Body of pancreas (tissue), 4 donors: ENCODE measurements around the gene KIZ. TPM values are rescaled to one million over a fixed set of nuclear protein-coding genes. Genes with fewer than 3 reads are reported as not detected.

Experiments used
- ATAC-seq: fragments of 150-250 bp; one replicate; pipeline ENCODE4 v1.9.1; 2016
- DNase-seq, 4 donors: peaks; one replicate each; pipeline ENCODE4 v3.0.0-alpha.2; 2019
- H3K27ac ChIP-seq, 4 donors: fragments of 200-600 bp; sonication (generic); 1 replicate in 3 of 4; 2 replicates in 1 of 4; pipeline versions ENCODE4 v1.5.1 to v1.6.1; 2016 to 2019; ENCODE audit warnings: mild to moderate bottlenecking in 1 of 4, mixed read lengths in 1 of 4, moderate library complexity in 1 of 4
- H3K27me3 ChIP-seq, 2 donors: fragments of 200-600 bp; sonication (generic); one replicate each; pipeline ENCODE4 v1.6.0; 2016; ENCODE audit warnings: mild to moderate bottlenecking in 1 of 2
- H3K36me3 ChIP-seq, 2 donors: fragments of 200-600 bp; sonication (generic); replicated peaks in 1 of 2; 2 replicates each; pipeline ENCODE4 v1.5.1; 2016; ENCODE audit warnings: low read depth in 2 of 2; ENCODE audit not compliant: insufficient read depth in 1 of 2
- H3K4me1 ChIP-seq: fragments of 200-600 bp; sonication (generic); one replicate; pipeline ENCODE4 v1.6.0; 2016
- H3K4me3 ChIP-seq, 2 donors: fragments of 200-600 bp; sonication (generic); 1 replicate in 1 of 2; 2 replicates in 1 of 2; pipeline ENCODE4 v1.5.1; 2016 to 2019
- H3K9me3 ChIP-seq, 3 donors: fragments of 200-600 bp; sonication (generic); 1 replicate in 2 of 3; 2 replicates in 1 of 3; pipeline ENCODE4 v1.5.1; 2016
- CTCF ChIP-seq, 7 experiments: fragments of 450-650 bp in 4 of 7; fragments of 200-600 bp in 3 of 7; sonication (generic) in 3 of 7; IDR thresholded peaks; one replicate each; pipeline ENCODE4 v1.5.1; 2016 to 2019; ENCODE audit warnings: antibody characterized with exemption in 7 of 7
- POLR2A ChIP-seq, 3 donors: fragments of 450-650 bp; IDR thresholded peaks; one replicate each; pipeline ENCODE4 v1.6.1; 2016; ENCODE audit warnings: antibody characterized with exemption in 3 of 3, mild to moderate bottlenecking in 2 of 3
- WGBS, 2 donors: methylation state at CpG; one replicate each; pipeline ENCODE4 v1.1.5; 2017; 5-methylcytosine and 5-hydroxymethylcytosine counted together
- intact Hi-C: fragments of 100-400 bp; cut with DNase I; formaldehyde crosslinking; loops from one replicate; pipeline ENCODE4 v1.15.1; 2023
- total RNA-seq, 2 donors: library from RNA; depleted of rRNA; stranded (reverse); fragments of >200 nt; gene quantifications; one replicate each; pipeline ENCODE4 v1.1.0, GENCODE V29; 2016

Gene KIZ
- total RNA-seq, 2 donors from 2014 or later = 17.1 to 28.7 TPM

GRCh38 chr20:21272679-21273078 is 146.8 kb downstream of the KIZ start:
- DNase-seq = no peak
- no peak for TF ChIP-seq CTCF (IDR thresholded peaks at IDR 0.05)
- TF ChIP-seq POLR2A (IDR thresholded peaks at IDR 0.05) = no peak
- ATAC-seq = no peak
- Histone ChIP-seq H3K36me3 (no peaks in the 10 kb centered on the region), H3K4me3 (no peak overlapping the region), H3K27ac (no peak overlapping the region), H3K27me3 (no peaks in the 10 kb centered on the region), H3K9me3 (peaks cover 0 to 9% (median 0%) of the 10 kb centered on the region in 3 donors), H3K4me1 (no peaks in the 10 kb centered on the region)
- WGBS, 2 donors = 57 to 70% methylated on average over 3 of the region's 3 CpGs
- intact Hi-C loops = no loop called here

- Histone ChIP-seq H3K27ac (no peak overlapping the region), H3K4me3 (no peak overlapping the region), H3K4me1 (no peaks in the 10 kb centered on the region), H3K36me3 (no peaks in the 10 kb centered on the region), H3K27me3 (no peaks in the 10 kb centered on the region), H3K9me3 (peaks cover 0 to 9% (median 0%) of the 10 kb centered on the region in 3 donors)
- DNase-seq (no peak), ATAC-seq (no peak)
- intact Hi-C loops = no loop called here
- WGBS, 2 donors = 63 to 69% methylated on average over 8 of the region's 8 CpGs
- TF ChIP-seq POLR2A (IDR thresholded peaks at IDR 0.05) (no peak), CTCF (IDR thresholded peaks at IDR 0.05) (no peak)
Measured at GRCh38 chr20:21273755-21274386, 148.0 kb downstream of the KIZ start.

- ATAC-seq (no peak), DNase-seq (no peak)
- Histone ChIP-seq H3K27me3 (no peaks in the 10 kb centered on the region), H3K27ac (no peak overlapping the region), H3K4me3 (no peak overlapping the region), H3K4me1 (no peaks in the 10 kb centered on the region), H3K9me3 (no peaks in the 10 kb centered on the region), H3K36me3 (no peaks in the 10 kb centered on the region)
- TF ChIP-seq CTCF (IDR thresholded peaks at IDR 0.05) = no peak
- no peak for TF ChIP-seq POLR2A (IDR thresholded peaks at IDR 0.05)
- 89 to 96% methylated on average over 2 of the region's 2 CpGs for WGBS, 2 donors
- intact Hi-C loops = no loop called here
Measured at GRCh38 chr20:21278829-21279228, 152.9 kb downstream of the KIZ start.

- Histone ChIP-seq H3K27ac (no peak overlapping the region), H3K4me3 (no peak overlapping the region), H3K4me1 (no peaks in the 10 kb centered on the region), H3K27me3 (no peaks in the 10 kb centered on the region), H3K36me3 (no peaks in the 10 kb centered on the region), H3K9me3 (no peaks in the 10 kb centered on the region)
- no peak for TF ChIP-seq POLR2A (IDR thresholded peaks at IDR 0.05)
- TF ChIP-seq CTCF (IDR thresholded peaks at IDR 0.05) = no peak
- 38 to 46% methylated on average over 7 of the region's 7 CpGs for WGBS, 2 donors
- ATAC-seq (no peak), DNase-seq (no peak)
- intact Hi-C loops = no loop called here
Measured at GRCh38 chr20:21279706-21280521, 154.0 kb downstream of the KIZ start.
